Measurements from ENCODE around the gene ITPKB. TPM values are rescaled to one million over a fixed set of nuclear protein-coding genes. Genes with fewer than 3 reads are reported as not detected.

Gene ITPKB
- total and polyA plus RNA-seq, 2 of the 13 experiments (the other 11 are each of a cell fraction or from before 2014, with no cell fraction given) = not detected

DNA sequence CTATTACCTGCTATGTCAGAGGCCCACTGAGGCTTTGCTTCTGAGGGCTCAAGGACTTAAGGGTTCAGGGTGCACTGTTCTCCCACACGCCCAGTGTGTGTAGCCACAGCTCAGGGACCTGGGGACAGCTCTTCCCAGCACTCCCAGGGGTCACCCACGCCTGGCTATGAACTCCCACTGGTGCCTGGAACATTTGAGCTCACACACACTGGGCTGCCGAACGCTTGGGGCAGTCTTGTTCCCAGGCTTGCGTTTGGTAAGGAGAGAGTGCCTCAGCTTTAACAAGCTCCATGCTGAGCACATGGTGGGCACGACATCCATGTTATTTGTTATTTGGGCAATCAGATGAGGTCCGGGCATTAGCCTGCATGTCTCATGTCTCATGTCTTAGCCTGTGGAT is 153.0 kb downstream of the ITPKB start:
- FAIRE-seq (no peak), ATAC-seq (no peak), DNase-seq (ENCODE audit: low spot score) (no peak)
- Histone ChIP-seq H3K9ac (ENCODE audit: insufficient read depth, low read depth, low read length) (no peak overlapping the region), H2AFZ (ENCODE audit: low read length) (no peak overlapping the region), H3K4me1 (ENCODE audit: insufficient read depth, low read length) (no peaks in the 10 kb centered on the region), H3K79me2 (ENCODE audit: insufficient read depth, low read length) (no peaks in the 10 kb centered on the region), H3K27me3 (ENCODE audit: control insufficient read depth in 1 of 2, insufficient read depth in 2 of 2, low read length in 2 of 2) (no peaks in the 10 kb centered on the region; a peak in 2 of 5 replicates), H3K4me2 (ENCODE audit: low read depth, low read length) (no peak overlapping the region), H3K4me3 (replicated peaks in 1 of 3; ENCODE audit: insufficient read depth in 1 of 3, low read depth in 2 of 3, low read length in 3 of 3) (no peak overlapping the region), H3K36me3 (replicated peaks in 1 of 2; ENCODE audit: control insufficient read depth in 1 of 2, insufficient read depth in 2 of 2, low read length in 2 of 2) (no peaks in the 10 kb centered on the region), H3K9me3 (ENCODE audit: low read length) (no peaks in the 10 kb centered on the region), H3K27ac (ENCODE audit: extremely low read length, insufficient read depth, low read length) (no peak overlapping the region), H4K20me1 (ENCODE audit: insufficient read depth, low read length) (no peaks in the 10 kb centered on the region)
- ChIA-PET CTCF (ENCODE audit: low intra/inter-chr PET ratio, low total read pairs) (no interaction called here), POLR2A (no interaction called here)
- BruUV-seq (replicated peaks) = no TSS peak
- no peak for TF ChIP-seq TP53 (CRISPR knock-in tag; conservative IDR thresholded peaks at IDR 0.05)
- TF ChIP-seq ZNF546 (CRISPR knock-in tag; conservative IDR thresholded peaks at IDR 0.05) = no peak
- TF ChIP-seq ZNF232 (CRISPR knock-in tag; IDR thresholded peaks at IDR 0.05; ENCODE audit: borderline replicate concordance) = no peak
- no peak for TF ChIP-seq ELF3 (CRISPR knock-in tag; IDR thresholded peaks at IDR 0.05)
- TF ChIP-seq ZSCAN12 (CRISPR knock-in tag; IDR thresholded peaks at IDR 0.05) = no peak
- no peak for TF ChIP-seq FOXA1 (IDR thresholded peaks at IDR 0.05)
- TF ChIP-seq FOXA1 (CRISPR knock-in tag; IDR thresholded peaks at IDR 0.05) = no peak
- no peak for TF ChIP-seq ZNF530 (CRISPR knock-in tag; IDR thresholded peaks at IDR 0.05; ENCODE audit: low read depth)
- TF ChIP-seq, protein P1, sequence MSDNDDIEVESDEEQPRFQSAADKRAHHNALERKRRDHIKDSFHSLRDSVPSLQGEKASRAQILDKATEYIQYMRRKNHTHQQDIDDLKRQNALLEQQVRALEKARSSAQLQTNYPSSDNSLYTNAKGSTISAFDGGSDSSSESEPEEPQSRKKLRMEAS (IDR thresholded peaks at IDR 0.05) = no peak
- no peak for TF ChIP-seq ZNF660 (CRISPR knock-in tag; IDR thresholded peaks at IDR 0.05; ENCODE audit: borderline replicate concordance, low read depth)
- TF ChIP-seq CEBPG (CRISPR knock-in tag; IDR thresholded peaks at IDR 0.05) = no peak
- TF ChIP-seq TEAD2 (CRISPR knock-in tag; IDR thresholded peaks at IDR 0.05) = no peak
- in situ Hi-C loops (cut with HindIII; ENCODE audit: extremely low pct_ligation_motif_present, low pct_unique_long_range_greater_than_20kb) (no loop called here), intact Hi-C loops (cut with micrococcal nuclease; ENCODE audit: unreplicated experiment) (no loop called here)
- WGBS (ENCODE audit: low lambda C conversion rate) = 54% methylated on average over 6 of the region's 7 CpGs

DNA sequence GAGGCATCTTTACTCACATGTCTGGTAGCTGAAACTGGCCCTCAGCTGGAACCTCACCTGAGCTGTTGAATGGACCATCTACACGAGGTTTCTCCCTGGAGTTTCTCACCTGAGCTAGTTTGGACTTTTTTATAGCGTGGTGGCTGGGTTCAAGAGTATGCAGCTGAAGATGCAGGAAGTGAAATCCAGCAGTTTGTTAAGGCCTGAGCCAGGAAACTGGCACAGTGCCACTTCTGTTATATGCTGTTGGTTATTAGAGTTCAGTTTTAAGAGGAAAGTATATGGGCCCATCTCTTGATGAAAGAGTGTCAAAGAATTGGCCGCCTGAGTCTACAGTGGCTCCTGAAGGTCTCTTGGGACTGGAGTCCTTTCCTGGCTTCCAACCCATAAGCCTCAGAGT is 154.9 kb downstream of the ITPKB start:
- no peaks in the 10 kb centered on the region; a peak in 1 of 5 replicates for H3K27me3 ChIP-seq (ENCODE audit: control insufficient read depth in 1 of 2, insufficient read depth in 2 of 2, low read length in 2 of 2)
- 70% methylated on average over 1 of the region's 3 CpGs for WGBS (ENCODE audit: low lambda C conversion rate)
- CTCF ChIA-PET (ENCODE audit: low intra/inter-chr PET ratio, low total read pairs) = no interaction called here
- DNase-seq (ENCODE audit: low spot score) (no peak), FAIRE-seq (no peak), ATAC-seq (no peak)
- intact Hi-C loops (cut with micrococcal nuclease; ENCODE audit: unreplicated experiment) (no loop called here), in situ Hi-C loops (cut with HindIII; ENCODE audit: extremely low pct_ligation_motif_present, low pct_unique_long_range_greater_than_20kb) (no loop called here)
- no peak overlapping the region for H3K27ac ChIP-seq (ENCODE audit: extremely low read length, insufficient read depth, low read length)
- H3K79me2 ChIP-seq (ENCODE audit: insufficient read depth, low read length) = no peaks in the 10 kb centered on the region
- H3K36me3 ChIP-seq (replicated peaks in 1 of 2; ENCODE audit: control insufficient read depth in 1 of 2, insufficient read depth in 2 of 2, low read length in 2 of 2) = no peaks in the 10 kb centered on the region
- BruUV-seq (replicated peaks) = no TSS peak
- POLR2A ChIA-PET = no interaction called here
- no peak overlapping the region for H3K9ac ChIP-seq (ENCODE audit: insufficient read depth, low read depth, low read length)
- no peaks in the 10 kb centered on the region for H3K4me1 ChIP-seq (ENCODE audit: insufficient read depth, low read length)
- no peaks in the 10 kb centered on the region for H3K9me3 ChIP-seq (ENCODE audit: low read length)
- H3K4me3 ChIP-seq (replicated peaks in 1 of 3; ENCODE audit: insufficient read depth in 1 of 3, low read depth in 2 of 3, low read length in 3 of 3) = no peak overlapping the region
- no peak overlapping the region for H2AFZ ChIP-seq (ENCODE audit: low read length)
- TF ChIP-seq ZNF569 (CRISPR knock-in tag; IDR thresholded peaks at IDR 0.05; ENCODE audit: borderline replicate concordance) (no peak), ZNF350 (CRISPR knock-in tag; IDR thresholded peaks at IDR 0.05; ENCODE audit: borderline replicate concordance, low read depth) (no peak), HNRNPLL (IDR thresholded peaks at IDR 0.05; ENCODE audit: low read depth, low read length, poor library complexity, severe bottlenecking) (no peak), ZNF709 (CRISPR knock-in tag; IDR thresholded peaks at IDR 0.05) (no peak), PLRG1 (conservative IDR thresholded peaks at IDR 0.05) (no peak), PCBP2 (optimal IDR thresholded peaks at IDR 0.05; ENCODE audit: low read depth, low read length, poor library complexity, severe bottlenecking) (no peak), ZNF674 (CRISPR knock-in tag; IDR thresholded peaks at IDR 0.05; ENCODE audit: low read depth) (no peak)
- H3K4me2 ChIP-seq (ENCODE audit: low read depth, low read length) = no peak overlapping the region
- H4K20me1 ChIP-seq (ENCODE audit: insufficient read depth, low read length) = no peaks in the 10 kb centered on the region
